ENCODE measurements around the gene TES. TPM values are rescaled to one million over a fixed set of nuclear protein-coding genes. Genes with fewer than 3 reads are reported as not detected.
"Not testable (repeated sequence)": the region's sequence is repeated elsewhere in the genome, so short reads cannot be mapped to it uniquely, and the experiment has no call there.

The TES gene
- total and polyA plus RNA-seq, 5 donors from 2014 or later, result 91.6 to 198 (median 188) TPM

- Mint-ChIP-seq H3K4me1 (peaks cover 39 to 68% (median 49%) of the 10 kb centered on the region in 4 donors), H3K27me3 (no peaks in the 10 kb centered on the region), H3K27ac (peak overlapping the region; percentile 6 to 58 (median 22)), H3K36me3 (peaks cover 35% of the 10 kb centered on the region), H3K9me3 (no peaks in the 10 kb centered on the region), H3K4me3 (no peak overlapping the region)
- H3K27me3 ChIP-seq (ENCODE audit: control insufficient read depth, insufficient read depth, low read length), result no peaks in the 10 kb centered on the region
- DNase-seq (no peak), ATAC-seq (ENCODE audit: low read depth in 2 of 2) (no peak)
- no peak overlapping the region for H3K27ac ChIP-seq (ENCODE audit: insufficient read depth, low read length, poor library complexity, severe bottlenecking)
- no peaks in the 10 kb centered on the region for H3K9me3 ChIP-seq (ENCODE audit: control insufficient read depth in 2 of 2, low read length in 2 of 2)
- peaks cover 33% of the 10 kb centered on the region for H3K36me3 ChIP-seq (ENCODE audit: control insufficient read depth, insufficient read depth, low read length)
- H3K4me1 ChIP-seq (ENCODE audit: control insufficient read depth, insufficient read depth, low read length, poor library complexity, severe bottlenecking), result peaks cover 26% of the 10 kb centered on the region
- H3K4me3 ChIP-seq (ENCODE audit: low read depth, low read length), result no peak overlapping the region
Observed at GRCh38 chr7:116239020-116239419, 28.7 kb downstream of the TES start.

GRCh38 chr7:116239434-116239833, 29.1 kb downstream of the TES start:
- Mint-ChIP-seq H3K9me3 (no peaks in the 10 kb centered on the region), H3K4me1 (peaks cover 39 to 65% (median 47%) of the 10 kb centered on the region in 4 donors), H3K4me3 (no peak overlapping the region), H3K27ac (peak overlapping the region in 1 of 3 donors; percentile 6), H3K36me3 (peaks cover 39% of the 10 kb centered on the region), H3K27me3 (no peaks in the 10 kb centered on the region)
- H3K4me3 ChIP-seq (ENCODE audit: low read depth, low read length), result no peak overlapping the region
- H3K4me1 ChIP-seq (ENCODE audit: control insufficient read depth, insufficient read depth, low read length, poor library complexity, severe bottlenecking), result peaks cover 22% of the 10 kb centered on the region
- no peaks in the 10 kb centered on the region for H3K27me3 ChIP-seq (ENCODE audit: control insufficient read depth, insufficient read depth, low read length)
- H3K27ac ChIP-seq (ENCODE audit: insufficient read depth, low read length, poor library complexity, severe bottlenecking), result no peak overlapping the region
- ATAC-seq (ENCODE audit: low read depth in 2 of 2) (no peak), DNase-seq (no peak)
- H3K9me3 ChIP-seq (ENCODE audit: control insufficient read depth in 2 of 2, low read length in 2 of 2), result no peaks in the 10 kb centered on the region
- peaks cover 36% of the 10 kb centered on the region for H3K36me3 ChIP-seq (ENCODE audit: control insufficient read depth, insufficient read depth, low read length)

GRCh38 chr7:116240024-116240668, 29.8 kb downstream of the TES start:
- Mint-ChIP-seq H3K36me3 (peaks cover 45% of the 10 kb centered on the region), H3K4me1 (peaks cover 39 to 59% (median 43%) of the 10 kb centered on the region in 4 donors), H3K9me3 (peaks cover 0 to under 1% (median 0%) of the 10 kb centered on the region in 7 donors), H3K27ac (peak overlapping the region in 2 of 3 donors; percentile 6 to 90), H3K27me3 (no peaks in the 10 kb centered on the region), H3K4me3 (peak overlapping the region in 1 of 4 donors; percentile 23)
- DNase-seq (no peak), ATAC-seq (ENCODE audit: low read depth in 2 of 2) (no peak)
- Histone ChIP-seq H3K27ac (ENCODE audit: insufficient read depth, low read length, poor library complexity, severe bottlenecking) (no peak overlapping the region), H3K9me3 (ENCODE audit: control insufficient read depth in 2 of 2, low read length in 2 of 2) (no peaks in the 10 kb centered on the region), H3K36me3 (ENCODE audit: control insufficient read depth, insufficient read depth, low read length) (peaks cover 42% of the 10 kb centered on the region), H3K4me1 (ENCODE audit: control insufficient read depth, insufficient read depth, low read length, poor library complexity, severe bottlenecking) (peaks cover 15% of the 10 kb centered on the region), H3K4me3 (ENCODE audit: low read depth, low read length) (no peak overlapping the region), H3K27me3 (ENCODE audit: control insufficient read depth, insufficient read depth, low read length) (no peaks in the 10 kb centered on the region)

GRCh38 chr7:116241291-116241690, 31.0 kb downstream of the TES start:
- Histone ChIP-seq H3K4me3 (ENCODE audit: low read depth, low read length) (no peak overlapping the region), H3K27me3 (ENCODE audit: control insufficient read depth, insufficient read depth, low read length) (no peaks in the 10 kb centered on the region), H3K4me1 (ENCODE audit: control insufficient read depth, insufficient read depth, low read length, poor library complexity, severe bottlenecking) (peaks cover 6% of the 10 kb centered on the region), H3K27ac (ENCODE audit: insufficient read depth, low read length, poor library complexity, severe bottlenecking) (no peak overlapping the region), H3K9me3 (ENCODE audit: control insufficient read depth in 2 of 2, low read length in 2 of 2) (no peaks in the 10 kb centered on the region), H3K36me3 (ENCODE audit: control insufficient read depth, insufficient read depth, low read length) (peaks cover 43% of the 10 kb centered on the region)
- Mint-ChIP-seq H3K4me3 (no peak overlapping the region), H3K9me3 (peaks cover 0 to 3% (median 0%) of the 10 kb centered on the region in 7 donors), H3K27me3 (no peaks in the 10 kb centered on the region), H3K4me1 (peaks cover 37 to 60% (median 50%) of the 10 kb centered on the region in 4 donors), H3K27ac (peak overlapping the region in 1 of 3 donors; percentile 71), H3K36me3 (peaks cover 55% of the 10 kb centered on the region)
- no peak for ATAC-seq (ENCODE audit: low read depth in 2 of 2)
- no peak for DNase-seq

- peaks cover 46 to 67% (median 53%) of the 10 kb centered on the region in 4 donors for H3K4me1 Mint-ChIP-seq
- peak overlapping the region in 1 of 3 donors; percentile 15 for H3K27ac Mint-ChIP-seq
- DNase-seq (no peak), ATAC-seq (ENCODE audit: low read depth in 2 of 2) (no peak)
- no peaks in the 10 kb centered on the region for H3K27me3 ChIP-seq (ENCODE audit: control insufficient read depth, insufficient read depth, low read length)
- no peaks in the 10 kb centered on the region for H3K27me3 Mint-ChIP-seq
- peaks cover 36% of the 10 kb centered on the region for H3K36me3 ChIP-seq (ENCODE audit: control insufficient read depth, insufficient read depth, low read length)
- H3K9me3 Mint-ChIP-seq, result peaks cover 0 to 3% (median 0%) of the 10 kb centered on the region in 7 donors
- H3K36me3 Mint-ChIP-seq, result peaks cover 58% of the 10 kb centered on the region
- H3K4me3 ChIP-seq (ENCODE audit: low read depth, low read length), result no peak overlapping the region
- no peaks in the 10 kb centered on the region for H3K9me3 ChIP-seq (ENCODE audit: control insufficient read depth in 2 of 2, low read length in 2 of 2)
- H3K4me1 ChIP-seq (ENCODE audit: control insufficient read depth, insufficient read depth, low read length, poor library complexity, severe bottlenecking), result peaks cover 6% of the 10 kb centered on the region
- peak overlapping the region in 1 of 4 donors; percentile 15 for H3K4me3 Mint-ChIP-seq
- no peak overlapping the region for H3K27ac ChIP-seq (ENCODE audit: insufficient read depth, low read length, poor library complexity, severe bottlenecking)
Observed at GRCh38 chr7:116242178-116242577, 31.8 kb downstream of the TES start.

- H3K27ac ChIP-seq (ENCODE audit: insufficient read depth, low read length, poor library complexity, severe bottlenecking), result no peak overlapping the region
- H3K4me3 ChIP-seq (ENCODE audit: low read depth, low read length), result no peak overlapping the region
- no peak overlapping the region for H3K4me3 Mint-ChIP-seq
- peaks cover 34% of the 10 kb centered on the region for H3K36me3 ChIP-seq (ENCODE audit: control insufficient read depth, insufficient read depth, low read length)
- H3K4me1 Mint-ChIP-seq, result peaks cover 44 to 63% (median 50%) of the 10 kb centered on the region in 4 donors
- H3K27me3 ChIP-seq (ENCODE audit: control insufficient read depth, insufficient read depth, low read length), result no peaks in the 10 kb centered on the region
- DNase-seq, result no peak
- H3K4me1 ChIP-seq (ENCODE audit: control insufficient read depth, insufficient read depth, low read length, poor library complexity, severe bottlenecking), result peaks cover 6% of the 10 kb centered on the region
- peaks cover 54% of the 10 kb centered on the region for H3K36me3 Mint-ChIP-seq
- no peak for ATAC-seq (ENCODE audit: low read depth in 2 of 2)
- H3K9me3 Mint-ChIP-seq, result peaks cover 0 to 3% (median 0%) of the 10 kb centered on the region in 7 donors
- no peaks in the 10 kb centered on the region for H3K9me3 ChIP-seq (ENCODE audit: control insufficient read depth in 2 of 2, low read length in 2 of 2)
- peak overlapping the region in 1 of 3 donors; percentile 1 for H3K27ac Mint-ChIP-seq
- no peaks in the 10 kb centered on the region for H3K27me3 Mint-ChIP-seq
Observed at GRCh38 chr7:116242759-116243158, 32.4 kb downstream of the TES start.

- ATAC-seq (ENCODE audit: low read depth in 2 of 2); H3K9me3 ChIP-seq (ENCODE audit: control insufficient read depth in 2 of 2, low read length in 2 of 2); H3K4me1 ChIP-seq (ENCODE audit: control insufficient read depth, insufficient read depth, low read length, poor library complexity, severe bottlenecking); H3K27me3 ChIP-seq (ENCODE audit: control insufficient read depth, insufficient read depth, low read length); H3K4me3 Mint-ChIP-seq; H3K27me3 Mint-ChIP-seq; H3K27ac ChIP-seq (ENCODE audit: insufficient read depth, low read length, poor library complexity, severe bottlenecking); H3K27ac Mint-ChIP-seq; DNase-seq; H3K4me3 ChIP-seq (ENCODE audit: low read depth, low read length); H3K9me3 Mint-ChIP-seq: not testable (repeated sequence)
- peaks cover 30% of the 10 kb centered on the region for H3K36me3 ChIP-seq (ENCODE audit: control insufficient read depth, insufficient read depth, low read length)
- Mint-ChIP-seq H3K36me3 (peaks cover 52% of the 10 kb centered on the region), H3K4me1 (peaks cover 39 to 49% (median 44%) of the 10 kb centered on the region in 4 donors)
Observed at GRCh38 chr7:116244803-116245202, 34.5 kb downstream of the TES start.

- H3K27me3 ChIP-seq (ENCODE audit: control insufficient read depth, insufficient read depth, low read length), result no peaks in the 10 kb centered on the region
- Mint-ChIP-seq H3K4me3 (no peak overlapping the region), H3K9me3 (peaks cover 0 to 3% (median 0%) of the 10 kb centered on the region in 7 donors), H3K4me1 (peaks cover 31 to 44% (median 40%) of the 10 kb centered on the region in 4 donors), H3K27ac (peak overlapping the region in 2 of 3 donors; percentile 17 to 31), H3K27me3 (no peaks in the 10 kb centered on the region), H3K36me3 (peaks cover 50% of the 10 kb centered on the region)
- H3K4me1 ChIP-seq (ENCODE audit: control insufficient read depth, insufficient read depth, low read length, poor library complexity, severe bottlenecking), result no peaks in the 10 kb centered on the region
- H3K9me3 ChIP-seq (ENCODE audit: control insufficient read depth in 2 of 2, low read length in 2 of 2), result no peaks in the 10 kb centered on the region
- no peak overlapping the region for H3K4me3 ChIP-seq (ENCODE audit: low read depth, low read length)
- no peak overlapping the region for H3K27ac ChIP-seq (ENCODE audit: insufficient read depth, low read length, poor library complexity, severe bottlenecking)
- ATAC-seq (ENCODE audit: low read depth in 2 of 2) (no peak), DNase-seq (no peak)
- H3K36me3 ChIP-seq (ENCODE audit: control insufficient read depth, insufficient read depth, low read length), result peaks cover 44% of the 10 kb centered on the region
Observed at GRCh38 chr7:116246357-116246756, 36.0 kb downstream of the TES start.
